Measurements from ENCODE around the gene EPB41L4B.

DNA sequence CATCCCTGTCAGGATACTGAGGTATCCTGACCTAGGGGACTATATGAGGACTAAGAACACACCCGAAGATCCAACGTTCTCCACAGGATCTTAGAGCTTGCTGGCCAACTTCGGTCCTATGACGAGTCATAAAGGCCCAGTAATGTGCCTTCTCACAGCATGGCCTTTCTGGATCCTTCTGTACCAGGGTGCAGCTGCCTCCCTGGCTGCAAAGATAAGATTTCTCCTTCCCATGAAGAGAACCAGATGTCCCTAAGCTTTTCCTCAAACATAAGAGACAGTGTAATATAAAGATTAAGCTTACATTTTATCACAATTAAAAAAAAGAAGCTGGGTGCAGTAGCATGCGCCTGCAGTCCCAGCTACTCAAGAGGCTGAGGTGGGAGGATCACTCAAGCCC, 18.3 kb downstream of the EPB41L4B start:
- TF ChIP-seq, protein P1, sequence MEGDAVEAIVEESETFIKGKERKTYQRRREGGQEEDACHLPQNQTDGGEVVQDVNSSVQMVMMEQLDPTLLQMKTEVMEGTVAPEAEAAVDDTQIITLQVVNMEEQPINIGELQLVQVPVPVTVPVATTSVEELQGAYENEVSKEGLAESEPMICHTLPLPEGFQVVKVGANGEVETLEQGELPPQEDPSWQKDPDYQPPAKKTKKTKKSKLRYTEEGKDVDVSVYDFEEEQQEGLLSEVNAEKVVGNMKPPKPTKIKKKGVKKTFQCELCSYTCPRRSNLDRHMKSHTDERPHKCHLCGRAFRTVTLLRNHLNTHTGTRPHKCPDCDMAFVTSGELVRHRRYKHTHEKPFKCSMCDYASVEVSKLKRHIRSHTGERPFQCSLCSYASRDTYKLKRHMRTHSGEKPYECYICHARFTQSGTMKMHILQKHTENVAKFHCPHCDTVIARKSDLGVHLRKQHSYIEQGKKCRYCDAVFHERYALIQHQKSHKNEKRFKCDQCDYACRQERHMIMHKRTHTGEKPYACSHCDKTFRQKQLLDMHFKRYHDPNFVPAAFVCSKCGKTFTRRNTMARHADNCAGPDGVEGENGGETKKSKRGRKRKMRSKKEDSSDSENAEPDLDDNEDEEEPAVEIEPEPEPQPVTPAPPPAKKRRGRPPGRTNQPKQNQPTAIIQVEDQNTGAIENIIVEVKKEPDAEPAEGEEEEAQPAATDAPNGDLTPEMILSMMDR (conservative IDR thresholded peaks at IDR 0.05 in 1 of 2, IDR thresholded peaks at IDR 0.05 in 1 of 2; ENCODE audit: low read depth in 1 of 2, low read length in 2 of 2): no peak
- no peak for TF ChIP-seq EZH2 (IDR thresholded peaks at IDR 0.05; ENCODE audit: low read length, missing control alignments)
